H9 (cell line): ENCODE results near the gene ZNF547. TPM values are rescaled to one million over a fixed set of nuclear protein-coding genes. Genes with fewer than 3 reads are reported as not detected.

Experiments
- DNase-seq: peaks from one replicate; pipeline ENCODE4 v3.0.0-alpha.2; 2017
- H2AFZ ChIP-seq: one replicate; pipeline ENCODE4 v1.6.1; 2013; ENCODE audit warnings: mild to moderate bottlenecking, low read length, control low read depth, moderate library complexity
- H2AK5ac ChIP-seq: 2 replicates; pipeline ENCODE4 v1.6.1; 2013; ENCODE audit warnings: low read length, control low read depth, mixed read lengths; ENCODE audit not compliant: insufficient read length
- H2BK120ac ChIP-seq: one replicate; pipeline ENCODE4 v1.6.1; 2013; ENCODE audit warnings: low read depth, mild to moderate bottlenecking, low read length, control low read depth, inconsistent platforms; ENCODE audit not compliant: poor library complexity, severe bottlenecking
- H2BK12ac ChIP-seq: 2 replicates; pipeline ENCODE4 v1.6.1; 2013; ENCODE audit warnings: low read length, control low read depth, mixed read lengths, low read depth; ENCODE audit not compliant: insufficient read length
- H2BK15ac ChIP-seq: 2 replicates; pipeline ENCODE4 v1.6.1; 2013; ENCODE audit warnings: low read depth, low read length, control low read depth
- H2BK20ac ChIP-seq: one replicate; pipeline ENCODE4 v1.6.1; 2013; ENCODE audit warnings: low read depth, mild to moderate bottlenecking, low read length, control low read depth, inconsistent platforms; ENCODE audit not compliant: poor library complexity, severe bottlenecking
- H2BK5ac ChIP-seq: 2 replicates; pipeline ENCODE4 v1.6.1; 2013; ENCODE audit warnings: low read length, control low read depth, mixed read lengths; ENCODE audit not compliant: insufficient read length
- H3K14ac ChIP-seq: 2 replicates; pipeline ENCODE4 v1.6.1; 2013; ENCODE audit warnings: low read length, control low read depth; ENCODE audit not compliant: insufficient read depth
- H3K18ac ChIP-seq: 2 replicates; pipeline ENCODE4 v1.6.1; 2013; ENCODE audit warnings: low read depth, mild to moderate bottlenecking, mixed read lengths, low read length, control low read depth; ENCODE audit not compliant: insufficient read length
- H3K23ac ChIP-seq: 2 replicates; pipeline ENCODE4 v1.6.1; 2013; ENCODE audit warnings: low read length, control low read depth, mixed read lengths, low read depth; ENCODE audit not compliant: insufficient read length
- H3K23me2 ChIP-seq: 2 replicates; pipeline ENCODE4 v1.6.1; 2013; ENCODE audit warnings: low read depth, mild to moderate bottlenecking, mixed read lengths, low read length, control low read depth; ENCODE audit not compliant: insufficient read length, poor library complexity, severe bottlenecking
- H3K27ac ChIP-seq: 2 replicates; pipeline ENCODE4 v1.5.1; 2013; ENCODE audit warnings: low read length, control low read depth, mixed read lengths, low read depth; ENCODE audit not compliant: insufficient read length
- H3K27me3 ChIP-seq: 2 replicates; pipeline ENCODE4 v1.6.1; 2013; ENCODE audit warnings: low read length, control low read depth, inconsistent platforms; ENCODE audit not compliant: insufficient read depth
- H3K4ac ChIP-seq: 2 replicates; pipeline ENCODE4 v1.6.1; 2013; ENCODE audit warnings: low read depth, mild to moderate bottlenecking, control low read depth, inconsistent platforms, low read length, moderate library complexity
- H3K4me1 ChIP-seq: 2 replicates; pipeline ENCODE4 v1.6.1; 2013; ENCODE audit warnings: low read length, control low read depth, inconsistent platforms; ENCODE audit not compliant: insufficient read depth
- H3K4me2 ChIP-seq: 2 replicates; pipeline ENCODE4 v1.6.1; 2013; ENCODE audit warnings: low read length, control low read depth, mixed read lengths; ENCODE audit not compliant: insufficient read length, insufficient read depth
- H3K56ac ChIP-seq: 2 replicates; pipeline ENCODE4 v1.6.1; 2013; ENCODE audit warnings: low read depth, mild to moderate bottlenecking, mixed read lengths, low read length, control low read depth; ENCODE audit not compliant: insufficient read length
- H3K79me1 ChIP-seq: 2 replicates; pipeline ENCODE4 v1.6.1; 2013; ENCODE audit warnings: low read depth, mild to moderate bottlenecking, moderate library complexity, low read length, control low read depth, inconsistent platforms; ENCODE audit not compliant: insufficient read depth, poor library complexity, severe bottlenecking
- H3K79me2 ChIP-seq: 2 replicates; pipeline ENCODE4 v1.6.1; 2013; ENCODE audit warnings: low read length, control low read depth, inconsistent platforms; ENCODE audit not compliant: insufficient read depth
- H3K9ac ChIP-seq: 2 replicates; pipeline ENCODE4 v1.6.1; 2013; ENCODE audit warnings: low read length, control low read depth, mixed read lengths; ENCODE audit not compliant: insufficient read length; ENCODE audit errors: extremely low read depth
- H3K9me3 ChIP-seq: one replicate; pipeline ENCODE4 v1.6.1; 2013; ENCODE audit warnings: low read depth, low read length, inconsistent platforms; ENCODE audit not compliant: control insufficient read depth
- H3T11ph ChIP-seq: one replicate; pipeline ENCODE4 v1.6.1; 2013; ENCODE audit warnings: mild to moderate bottlenecking, low read length, control low read depth, inconsistent platforms
- H4K20me1 ChIP-seq: one replicate; pipeline ENCODE4 v1.6.1; 2013; ENCODE audit not compliant: control insufficient read depth, insufficient read length, insufficient read depth
- H4K5ac ChIP-seq: 2 replicates; pipeline ENCODE4 v1.6.1; 2013; ENCODE audit warnings: low read depth, mild to moderate bottlenecking, mixed read lengths, low read length, control low read depth; ENCODE audit not compliant: insufficient read length
- H4K8ac ChIP-seq: replicated peaks from 2 replicates; pipeline ENCODE4 v1.6.1; 2013; ENCODE audit warnings: low read length, control low read depth, mixed read lengths, low read depth; ENCODE audit not compliant: insufficient read length
- H4K91ac ChIP-seq: 2 replicates; pipeline ENCODE4 v1.6.1; 2013; ENCODE audit warnings: low read depth, mild to moderate bottlenecking, moderate library complexity, mixed read lengths, low read length, control low read depth; ENCODE audit not compliant: insufficient read length
- H3K27ac Mint-ChIP-seq, 3 experiments: 2 replicates in 2 of 3; 3 replicates in 1 of 3; pipeline ENCODE4 v1.8.0; 2020 to 2021; ENCODE audit warnings: mixed read lengths in 3 of 3, mild to moderate bottlenecking in 1 of 3, moderate library complexity in 1 of 3
- H3K27me3 Mint-ChIP-seq: 2 replicates; pipeline ENCODE4 v1.8.0; 2021; ENCODE audit warnings: low read depth, mild to moderate bottlenecking, moderate library complexity, mixed read lengths
- H3K36me3 Mint-ChIP-seq, 3 experiments: 2 replicates in 2 of 3; 3 replicates in 1 of 3; pipeline ENCODE4 v1.8.0; 2020 to 2021; ENCODE audit warnings: low read depth in 3 of 3, mixed read lengths in 3 of 3; ENCODE audit not compliant: insufficient read depth in 1 of 3
- H3K4me1 Mint-ChIP-seq, 2 experiments: 2 replicates each; pipeline ENCODE4 v1.8.0; 2020; ENCODE audit warnings: mixed read lengths in 2 of 2
- H3K4me3 Mint-ChIP-seq, 2 experiments: 2 replicates in 1 of 2; 3 replicates in 1 of 2; pipeline ENCODE4 v1.8.0; 2020 to 2021; ENCODE audit warnings: mild to moderate bottlenecking in 2 of 2, mixed read lengths in 2 of 2, moderate library complexity in 1 of 2
- H3K9me3 Mint-ChIP-seq, 2 experiments: 2 replicates in 1 of 2; 3 replicates in 1 of 2; pipeline ENCODE4 v1.8.0; 2020; ENCODE audit warnings: mild to moderate bottlenecking in 2 of 2, mixed read lengths in 2 of 2, moderate library complexity in 1 of 2
- WGBS: extraction: QIAGEN DNeasy Blood & Tissue Kit; methylation state at CpG from one replicate; pipeline ENCODE4 v1.1.7; 2013; ENCODE audit warnings: missing lambda C conversion rate, low lambda C conversion rate, mixed read lengths; ENCODE audit not compliant: insufficient read length; ENCODE audit errors: extremely low coverage; 5-methylcytosine and 5-hydroxymethylcytosine counted together
- total RNA-seq: library from RNA; stranded (reverse); gene quantifications from 2 replicates; pipeline ENCODE4 v1.2.1, GENCODE V29; 2021
- TF ChIP-seq, protein P1 (sequence below): fragments of 200-600 bp; sonication (generic); conservative IDR thresholded peaks from 3 replicates; pipeline ENCODE4 v1.8.0; 2021; ENCODE audit warnings: antibody characterized with exemption, mild to moderate bottlenecking

Gene ZNF547
- total RNA-seq, 1 experiment from 2014 or later = 3.8 TPM

DNA sequence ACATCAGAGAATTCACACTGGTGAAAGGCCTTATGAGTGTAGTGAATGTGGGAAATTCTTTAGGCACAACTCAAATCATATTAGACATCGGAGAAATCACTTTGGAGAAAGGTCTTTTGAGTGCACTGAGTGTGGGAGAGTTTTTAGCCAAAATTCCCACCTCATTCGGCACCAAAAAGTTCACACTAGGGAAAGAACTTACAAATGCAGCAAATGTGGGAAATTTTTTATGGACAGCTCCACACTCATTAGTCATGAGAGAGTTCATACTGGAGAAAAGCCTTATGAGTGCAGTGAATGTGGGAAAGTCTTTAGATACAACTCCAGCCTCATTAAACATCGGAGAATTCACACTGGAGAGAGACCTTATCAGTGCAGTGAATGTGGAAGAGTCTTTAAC, 57.7 kb downstream of the ZNF547 start:
- Histone ChIP-seq H3K4me1 (no peaks in the 10 kb centered on the region), H3K79me1 (peaks cover 3% of the 10 kb centered on the region), H3K14ac (no peak overlapping the region), H2AFZ (no peak overlapping the region), H3K79me2 (no peaks in the 10 kb centered on the region), H3K18ac (no peak overlapping the region), H3K4ac (no peak overlapping the region), H3K27me3 (no peaks in the 10 kb centered on the region), H3K4me2 (no peak overlapping the region), H3K56ac (no peak overlapping the region), H4K8ac (no peak overlapping the region), H2AK5ac (no peak overlapping the region), H4K5ac (no peak overlapping the region), H4K20me1 (no peaks in the 10 kb centered on the region), H2BK5ac (no peak overlapping the region), H3K9ac (no peak overlapping the region), H3K9me3 (no peaks in the 10 kb centered on the region), H3K23ac (no peak overlapping the region), H2BK20ac (no peak overlapping the region), H3K27ac (no peak overlapping the region), H3T11ph (no peak overlapping the region), H2BK120ac (no peak overlapping the region), H4K91ac (no peak overlapping the region), H2BK12ac (no peak overlapping the region), H2BK15ac (no peak overlapping the region), H3K23me2 (no peaks in the 10 kb centered on the region)
- Mint-ChIP-seq H3K36me3 (peaks cover 25 to 34% (median 30%) of the 10 kb centered on the region in 3 experiments), H3K27ac (no peak overlapping the region), H3K4me3 (no peak overlapping the region), H3K9me3 (no peaks in the 10 kb centered on the region), H3K4me1 (no peaks in the 10 kb centered on the region), H3K27me3 (no peaks in the 10 kb centered on the region)
- TF ChIP-seq, protein P1, sequence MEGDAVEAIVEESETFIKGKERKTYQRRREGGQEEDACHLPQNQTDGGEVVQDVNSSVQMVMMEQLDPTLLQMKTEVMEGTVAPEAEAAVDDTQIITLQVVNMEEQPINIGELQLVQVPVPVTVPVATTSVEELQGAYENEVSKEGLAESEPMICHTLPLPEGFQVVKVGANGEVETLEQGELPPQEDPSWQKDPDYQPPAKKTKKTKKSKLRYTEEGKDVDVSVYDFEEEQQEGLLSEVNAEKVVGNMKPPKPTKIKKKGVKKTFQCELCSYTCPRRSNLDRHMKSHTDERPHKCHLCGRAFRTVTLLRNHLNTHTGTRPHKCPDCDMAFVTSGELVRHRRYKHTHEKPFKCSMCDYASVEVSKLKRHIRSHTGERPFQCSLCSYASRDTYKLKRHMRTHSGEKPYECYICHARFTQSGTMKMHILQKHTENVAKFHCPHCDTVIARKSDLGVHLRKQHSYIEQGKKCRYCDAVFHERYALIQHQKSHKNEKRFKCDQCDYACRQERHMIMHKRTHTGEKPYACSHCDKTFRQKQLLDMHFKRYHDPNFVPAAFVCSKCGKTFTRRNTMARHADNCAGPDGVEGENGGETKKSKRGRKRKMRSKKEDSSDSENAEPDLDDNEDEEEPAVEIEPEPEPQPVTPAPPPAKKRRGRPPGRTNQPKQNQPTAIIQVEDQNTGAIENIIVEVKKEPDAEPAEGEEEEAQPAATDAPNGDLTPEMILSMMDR = no peak
- DNase-seq = no peak
- no CpG with 5 or more reads among the region's 3 CpGs for WGBS

Other genes with a start within 250 kb of the ZNF547 start
- gene USP29, start 243.6 kb upstream of the ZNF547 start, total RNA-seq = not detected in 2 replicates
- gene ZIM3, start 218.3 kb upstream of the ZNF547 start, total RNA-seq = not detected in 2 replicates
- not detected in 2 replicates for gene DUXA, start 196.1 kb upstream of the ZNF547 start, total RNA-seq
- gene ZNF264, start 172.1 kb upstream of the ZNF547 start, total RNA-seq = 23.4 and 25.3 TPM in 2 replicates
- gene AURKC, start 132.5 kb upstream of the ZNF547 start, total RNA-seq = 3.3 and 3.8 TPM in 2 replicates
- 15.4 and 16.8 TPM in 2 replicates for gene ZNF805, start 122.9 kb upstream of the ZNF547 start, total RNA-seq
- 65.4 and 65.9 TPM in 2 replicates for gene ZNF460, start 83.1 kb upstream of the ZNF547 start, total RNA-seq
- 8.2 and 8.4 TPM in 2 replicates for gene ZNF543, start 43.1 kb upstream of the ZNF547 start, total RNA-seq
- 13.5 and 13.9 TPM in 2 replicates for gene ZNF304, start 12.3 kb upstream of the ZNF547 start, total RNA-seq
- gene TRAPPC2B, start within 50 bp of the ZNF547 start, total RNA-seq = 10.0 and 12.4 TPM in 2 replicates
- 13.0 and 13.9 TPM in 2 replicates for gene ZNF548, start 26.3 kb downstream of the ZNF547 start, total RNA-seq
- gene ZNF17, start 47.6 kb downstream of the ZNF547 start, total RNA-seq = 14.0 and 16.3 TPM in 2 replicates
- gene ZNF749, start 71.8 kb downstream of the ZNF547 start, total RNA-seq = 25.0 and 27.8 TPM in 2 replicates
- gene VN1R1, start 93.6 kb downstream of the ZNF547 start, total RNA-seq = 0.53 and 0.74 TPM in 2 replicates
- 11.4 and 14.4 TPM in 2 replicates for gene ZNF772, start 114.0 kb downstream of the ZNF547 start, total RNA-seq
- 12.8 and 13.4 TPM in 2 replicates for gene ZNF419, start 124.2 kb downstream of the ZNF547 start, total RNA-seq
- 7.1 and 8.2 TPM in 2 replicates for gene ZNF773, start 136.4 kb downstream of the ZNF547 start, total RNA-seq
- gene ZNF549, start 163.8 kb downstream of the ZNF547 start, total RNA-seq = 10.2 and 11.6 TPM in 2 replicates
- 11.4 and 13.5 TPM in 2 replicates for gene ZNF550, start 196.3 kb downstream of the ZNF547 start, total RNA-seq
- 10.9 and 11.4 TPM in 2 replicates for gene ZNF416, start 215.4 kb downstream of the ZNF547 start, total RNA-seq
- gene ZIK1, start 220.6 kb downstream of the ZNF547 start, total RNA-seq = 27.8 and 28.1 TPM in 2 replicates
- 7.9 and 9.3 TPM in 2 replicates for gene ZNF530, start 236.3 kb downstream of the ZNF547 start, total RNA-seq